Neural cell (in vitro differentiated cells): Measurements from ENCODE around the gene MYBL2. TPM values are rescaled to one million over a fixed set of nuclear protein-coding genes. Genes with fewer than 3 reads are reported as not detected.

Experiments used
- H2AFZ ChIP-seq: fragments of 200-600, 300-800 bp; sonication (generic), shearing (Covaris generic); 2 replicates; pipeline ENCODE4 v1.6.0; 2014; ENCODE audit warnings: low read depth, mild to moderate bottlenecking, antibody characterized with exemption, low read length, moderate library complexity
- H3F3A ChIP-seq: fragments of 200-600 bp; shearing (Covaris generic); 2 replicates; pipeline ENCODE4 v1.6.1; 2016; ENCODE audit warnings: mild to moderate bottlenecking, moderate library complexity, mixed read lengths, antibody characterized with exemption, low read length; ENCODE audit not compliant: insufficient read depth, poor library complexity, severe bottlenecking
- H3K27ac ChIP-seq: fragments of 200-600, 300-800 bp; sonication (generic), shearing (Covaris generic); 2 replicates; pipeline ENCODE4 v1.5.1; 2014; ENCODE audit warnings: mild to moderate bottlenecking, low read length, moderate library complexity
- H3K27me3 ChIP-seq: fragments of 300-800, 200-600 bp; sonication (generic), shearing (Covaris generic); 2 replicates; pipeline ENCODE4 v1.6.0; 2014; ENCODE audit warnings: mild to moderate bottlenecking, low read depth, low read length, moderate library complexity; ENCODE audit not compliant: insufficient read depth
- H3K36me3 ChIP-seq: fragments of 300-800, 200-600 bp; sonication (generic), shearing (Covaris generic); 2 replicates; pipeline ENCODE4 v1.5.1; 2014; ENCODE audit warnings: mild to moderate bottlenecking, antibody characterized with exemption, low read length, moderate library complexity; ENCODE audit not compliant: insufficient read depth
- H3K4me2 ChIP-seq: fragments of 300-800, 200-600 bp; sonication (generic), shearing (Covaris generic); 2 replicates; pipeline ENCODE4 v1.6.0; 2014; ENCODE audit warnings: mild to moderate bottlenecking, low read length
- H3K4me3 ChIP-seq: fragments of 300-800, 200-600 bp; sonication (generic), shearing (Covaris generic); 2 replicates; pipeline ENCODE4 v1.5.1; 2014; ENCODE audit warnings: mild to moderate bottlenecking, low read length, moderate library complexity
- H3K79me2 ChIP-seq: fragments of 200-600 bp; shearing (Covaris generic); replicated peaks from 2 replicates; pipeline ENCODE4 v1.6.0; 2014; ENCODE audit warnings: mild to moderate bottlenecking, low read length, moderate library complexity; ENCODE audit not compliant: insufficient read depth
- H3K9ac ChIP-seq: fragments of 300-800, 200-600 bp; sonication (generic), shearing (Covaris generic); 2 replicates; pipeline ENCODE4 v1.6.1; 2016; ENCODE audit warnings: mild to moderate bottlenecking, low read length, mixed read lengths
- H3K9me2 ChIP-seq: fragments of 200-600 bp; shearing (Covaris generic); 2 replicates; pipeline ENCODE4 v1.6.1; 2016; ENCODE audit warnings: mild to moderate bottlenecking, low read length, mixed read lengths; ENCODE audit not compliant: insufficient read depth
- H3K9me3 ChIP-seq: fragments of 200-600, 300-800 bp; sonication (generic), shearing (Covaris generic); 2 replicates; pipeline ENCODE4 v1.6.1; 2016; ENCODE audit warnings: mild to moderate bottlenecking, mixed run types, low read length, moderate library complexity, mixed read lengths
- H4K20me1 ChIP-seq: fragments of 200-600 bp; shearing (Covaris generic); 2 replicates; pipeline ENCODE4 v1.6.1; 2016; ENCODE audit warnings: mild to moderate bottlenecking, mixed run types; ENCODE audit not compliant: insufficient read depth
- CTCF ChIP-seq: fragments of 450-650 bp; IDR thresholded peaks from 2 replicates; pipeline ENCODE4 v1.5.1; 2014; ENCODE audit warnings: antibody characterized with exemption, mild to moderate bottlenecking, moderate library complexity; ENCODE audit not compliant: poor library complexity, severe bottlenecking
- EP300 ChIP-seq: fragments of 450-650 bp; conservative IDR thresholded peaks from 2 replicates; pipeline ENCODE4 v1.6.1; 2014; ENCODE audit warnings: antibody characterized with exemption, mild to moderate bottlenecking, moderate library complexity; ENCODE audit not compliant: poor library complexity, severe bottlenecking
- EZH2 ChIP-seq: fragments of 200-600, 300-800 bp; shearing (Covaris generic), sonication (generic); IDR thresholded peaks from 2 replicates; pipeline ENCODE4 v1.6.1; 2014; ENCODE audit warnings: antibody characterized with exemption, low read length, borderline replicate concordance, mild to moderate bottlenecking; ENCODE audit not compliant: insufficient read depth, poor library complexity, severe bottlenecking
- MXI1 ChIP-seq: fragments of 450-650 bp; conservative IDR thresholded peaks from 2 replicates; pipeline ENCODE4 v1.6.1; 2014; ENCODE audit warnings: antibody characterized with exemption, mild to moderate bottlenecking; ENCODE audit not compliant: poor library complexity, severe bottlenecking
- POLR2AphosphoS5 ChIP-seq: IDR thresholded peaks from 2 replicates; pipeline ENCODE4 v1.6.1; 2012
- RAD21 ChIP-seq: fragments of 450-650 bp; conservative IDR thresholded peaks from 2 replicates; pipeline ENCODE4 v1.6.1; 2014; ENCODE audit warnings: antibody characterized with exemption, mild to moderate bottlenecking, moderate library complexity
- SMC3 ChIP-seq: fragments of 450-650 bp; conservative IDR thresholded peaks from 2 replicates; pipeline ENCODE4 v1.6.1; 2014; ENCODE audit warnings: antibody characterized with exemption, mild to moderate bottlenecking, moderate library complexity; ENCODE audit not compliant: poor library complexity
- TAF1 ChIP-seq: IDR thresholded peaks from 2 replicates; pipeline ENCODE4 v1.6.1; 2012; ENCODE audit warnings: low read depth
- polyA plus RNA-seq: library from polyadenylated mRNA; depleted of rRNA; stranded (reverse); fragments of >200 nt; gene quantifications from 2 replicates; pipeline ENCODE4 v1.2.3, GENCODE V29; 2014
- TF ChIP-seq, protein P1 (sequence below): IDR thresholded peaks from 2 replicates; pipeline ENCODE4 v1.6.1; 2012; ENCODE audit warnings: borderline replicate concordance

Gene MYBL2
- polyA plus RNA-seq, 1 donor from 2014 or later, result not detected

GRCh38 chr20:43686820-43687219 is 19.9 kb downstream of the MYBL2 start:
- no peaks in the 10 kb centered on the region for H3K27me3 ChIP-seq

DNA sequence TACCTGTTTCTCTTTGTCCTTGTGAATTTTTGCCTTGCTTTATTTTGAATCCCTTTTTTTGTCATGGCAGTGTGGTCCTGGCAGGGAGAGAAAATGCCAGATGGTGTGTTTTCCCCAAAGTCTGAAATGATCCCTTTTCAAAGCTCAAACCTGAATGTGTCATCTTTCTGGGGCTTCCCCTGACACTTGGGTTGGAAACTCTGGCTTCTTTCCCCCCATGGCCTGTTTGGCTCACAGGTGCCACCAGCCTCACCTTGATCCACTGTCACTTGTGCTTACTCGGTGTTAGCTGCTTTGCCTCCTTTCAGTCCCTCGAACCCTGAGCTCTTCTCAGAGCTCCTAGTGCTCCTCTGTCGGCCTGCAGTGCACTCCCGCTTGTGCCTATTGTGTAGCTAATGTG is 22.3 kb downstream of the MYBL2 start:
- no peaks in the 10 kb centered on the region for H3K27me3 ChIP-seq

More at GRCh38 chr20:43686820-43687219, 19.9 kb downstream of the MYBL2 start:
- H4K20me1 ChIP-seq, result no peaks in the 10 kb centered on the region
- H3F3A ChIP-seq, result no peaks in the 10 kb centered on the region
- H3K36me3 ChIP-seq, result no peaks in the 10 kb centered on the region
- no peaks in the 10 kb centered on the region for H3K9me3 ChIP-seq
- no peaks in the 10 kb centered on the region for H3K9me2 ChIP-seq
- H3K79me2 ChIP-seq, result no peaks in the 10 kb centered on the region
- H2AFZ ChIP-seq, result no peak overlapping the region
- H3K4me3 ChIP-seq, result no peak overlapping the region
- H3K9ac ChIP-seq, result no peak overlapping the region
- H3K4me2 ChIP-seq, result no peak overlapping the region
- no peak overlapping the region for H3K27ac ChIP-seq
- TF ChIP-seq SMC3 (no peak), MXI1 (no peak), EP300 (no peak), CTCF (no peak), TAF1 (no peak), EZH2 (no peak), POLR2AphosphoS5 (no peak)
- TF ChIP-seq, protein P1, sequence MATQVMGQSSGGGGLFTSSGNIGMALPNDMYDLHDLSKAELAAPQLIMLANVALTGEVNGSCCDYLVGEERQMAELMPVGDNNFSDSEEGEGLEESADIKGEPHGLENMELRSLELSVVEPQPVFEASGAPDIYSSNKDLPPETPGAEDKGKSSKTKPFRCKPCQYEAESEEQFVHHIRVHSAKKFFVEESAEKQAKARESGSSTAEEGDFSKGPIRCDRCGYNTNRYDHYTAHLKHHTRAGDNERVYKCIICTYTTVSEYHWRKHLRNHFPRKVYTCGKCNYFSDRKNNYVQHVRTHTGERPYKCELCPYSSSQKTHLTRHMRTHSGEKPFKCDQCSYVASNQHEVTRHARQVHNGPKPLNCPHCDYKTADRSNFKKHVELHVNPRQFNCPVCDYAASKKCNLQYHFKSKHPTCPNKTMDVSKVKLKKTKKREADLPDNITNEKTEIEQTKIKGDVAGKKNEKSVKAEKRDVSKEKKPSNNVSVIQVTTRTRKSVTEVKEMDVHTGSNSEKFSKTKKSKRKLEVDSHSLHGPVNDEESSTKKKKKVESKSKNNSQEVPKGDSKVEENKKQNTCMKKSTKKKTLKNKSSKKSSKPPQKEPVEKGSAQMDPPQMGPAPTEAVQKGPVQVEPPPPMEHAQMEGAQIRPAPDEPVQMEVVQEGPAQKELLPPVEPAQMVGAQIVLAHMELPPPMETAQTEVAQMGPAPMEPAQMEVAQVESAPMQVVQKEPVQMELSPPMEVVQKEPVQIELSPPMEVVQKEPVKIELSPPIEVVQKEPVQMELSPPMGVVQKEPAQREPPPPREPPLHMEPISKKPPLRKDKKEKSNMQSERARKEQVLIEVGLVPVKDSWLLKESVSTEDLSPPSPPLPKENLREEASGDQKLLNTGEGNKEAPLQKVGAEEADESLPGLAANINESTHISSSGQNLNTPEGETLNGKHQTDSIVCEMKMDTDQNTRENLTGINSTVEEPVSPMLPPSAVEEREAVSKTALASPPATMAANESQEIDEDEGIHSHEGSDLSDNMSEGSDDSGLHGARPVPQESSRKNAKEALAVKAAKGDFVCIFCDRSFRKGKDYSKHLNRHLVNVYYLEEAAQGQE, result no peak

More for the DNA sequence above, 22.3 kb downstream of the MYBL2 start:
- Histone ChIP-seq H3K36me3 (no peaks in the 10 kb centered on the region), H3K27ac (no peak overlapping the region), H3K9me2 (no peaks in the 10 kb centered on the region), H3K9me3 (no peaks in the 10 kb centered on the region), H3K79me2 (no peaks in the 10 kb centered on the region), H3K4me3 (no peak overlapping the region), H3F3A (no peaks in the 10 kb centered on the region), H3K9ac (no peak overlapping the region), H3K4me2 (no peak overlapping the region), H4K20me1 (no peaks in the 10 kb centered on the region), H2AFZ (no peak overlapping the region)
- TF ChIP-seq MXI1, result no peak
- no peak for TF ChIP-seq EZH2
- TF ChIP-seq EP300, result no peak
- TF ChIP-seq POLR2AphosphoS5, result no peak
- no peak for TF ChIP-seq TAF1
- TF ChIP-seq, protein P1, result no peak
- TF ChIP-seq RAD21, result no peak
- no peak for TF ChIP-seq SMC3
- no peak for TF ChIP-seq CTCF
